OCI-LY1 (cell line): ENCODE data around the gene TUBG2.

Experiments
- H2AFZ ChIP-seq: fragments of 200-600 bp; sonication (generic), shearing (Covaris generic); 2 replicates; pipeline ENCODE4 v1.6.0; 2014; ENCODE audit warnings: antibody characterized with exemption, mild to moderate bottlenecking, low read length
- H3F3A ChIP-seq: fragments of 200-600 bp; sonication (generic), shearing (Covaris generic); 2 replicates; pipeline ENCODE4 v1.6.0; 2014; ENCODE audit warnings: mild to moderate bottlenecking, antibody characterized with exemption, low read length, moderate library complexity; ENCODE audit not compliant: insufficient read depth
- H3K27ac ChIP-seq: fragments of 200-600 bp; sonication (generic); 2 replicates; pipeline ENCODE4 v1.5.1; 2014; ENCODE audit warnings: low read length, mixed run types, mild to moderate bottlenecking, low read depth; ENCODE audit not compliant: poor library complexity, severe bottlenecking
- H3K27me3 ChIP-seq: fragments of 200-600 bp; sonication (generic); 2 replicates; pipeline ENCODE4 v1.6.0; 2014; ENCODE audit warnings: antibody characterized with exemption, mild to moderate bottlenecking, low read length, moderate library complexity; ENCODE audit not compliant: insufficient read depth
- H3K36me3 ChIP-seq: fragments of 200-600 bp; sonication (generic); 2 replicates; pipeline ENCODE4 v1.6.1; 2014; ENCODE audit warnings: mild to moderate bottlenecking, antibody characterized with exemption, low read length, moderate library complexity, mixed read lengths; ENCODE audit not compliant: insufficient read depth
- H3K4me1 ChIP-seq: fragments of 200-600 bp; sonication (generic); 2 replicates; pipeline ENCODE4 v1.5.1; 2014; ENCODE audit warnings: mild to moderate bottlenecking, low read length, moderate library complexity; ENCODE audit not compliant: insufficient read depth, severe bottlenecking
- H3K4me2 ChIP-seq: fragments of 200-600 bp; sonication (generic), shearing (Covaris generic); 2 replicates; pipeline ENCODE4 v1.6.1; 2014; ENCODE audit warnings: low read length
- H3K4me3 ChIP-seq: fragments of 200-600 bp; sonication (generic); 2 replicates; pipeline ENCODE4 v1.5.1; 2014; ENCODE audit warnings: low read length, low read depth, mild to moderate bottlenecking, mixed read lengths; ENCODE audit not compliant: poor library complexity, severe bottlenecking
- H3K79me2 ChIP-seq: fragments of 200-600 bp; shearing (Covaris generic); 2 replicates; pipeline ENCODE4 v1.6.1; 2016; ENCODE audit warnings: mixed run types, low read length, mixed read lengths; ENCODE audit not compliant: insufficient read depth
- H3K9ac ChIP-seq: fragments of 200-600 bp; sonication (generic), shearing (Covaris generic); 2 replicates; pipeline ENCODE4 v1.6.1; 2014; ENCODE audit warnings: mild to moderate bottlenecking, low read length, mixed read lengths
- H3K9me2 ChIP-seq: fragments of 200-600 bp; sonication (generic), shearing (Covaris generic); 2 replicates; pipeline ENCODE4 v1.6.1; 2014; ENCODE audit warnings: low read depth, mild to moderate bottlenecking, low read length, mixed read lengths
- H3K9me3 ChIP-seq: fragments of 200-600 bp; shearing (Covaris generic); 2 replicates; pipeline ENCODE4 v1.6.1; 2014; ENCODE audit warnings: low read length, mixed read lengths
- H4K20me1 ChIP-seq: fragments of 200-600 bp; sonication (generic), shearing (Covaris generic); 2 replicates; pipeline ENCODE4 v1.6.0; 2016; ENCODE audit warnings: mild to moderate bottlenecking, low read length; ENCODE audit not compliant: insufficient read depth
- EZH2 ChIP-seq: fragments of 200-600 bp; sonication (generic), shearing (Covaris generic); IDR thresholded peaks from 2 replicates; pipeline ENCODE4 v1.8.0; 2017; ENCODE audit warnings: borderline replicate concordance, mixed run types, mild to moderate bottlenecking, antibody characterized with exemption, low read length, moderate library complexity, mixed read lengths
- TF ChIP-seq, protein P1 (sequence below): fragments of 200-600 bp; sonication (generic), shearing (Covaris generic); IDR thresholded peaks from 2 replicates; pipeline ENCODE4 v1.5.1; 2017; ENCODE audit warnings: mild to moderate bottlenecking, antibody characterized with exemption, low read length, moderate library complexity, mixed read lengths

The TUBG2 gene

GRCh38 chr17:42629411-42630009, 29.6 kb upstream of the TUBG2 start:
- no peaks in the 10 kb centered on the region for H3F3A ChIP-seq
- H3K9me2 ChIP-seq, result no peaks in the 10 kb centered on the region
- H3K4me3 ChIP-seq, result no peak overlapping the region
- no peak overlapping the region for H3K4me2 ChIP-seq
- H3K27me3 ChIP-seq, result no peaks in the 10 kb centered on the region
- no peaks in the 10 kb centered on the region for H3K9me3 ChIP-seq
- H3K27ac ChIP-seq, result no peak overlapping the region
- H3K79me2 ChIP-seq, result no peaks in the 10 kb centered on the region
- H3K36me3 ChIP-seq, result no peaks in the 10 kb centered on the region
- no peaks in the 10 kb centered on the region for H4K20me1 ChIP-seq
- TF ChIP-seq EZH2, result no peak
- TF ChIP-seq, protein P1, sequence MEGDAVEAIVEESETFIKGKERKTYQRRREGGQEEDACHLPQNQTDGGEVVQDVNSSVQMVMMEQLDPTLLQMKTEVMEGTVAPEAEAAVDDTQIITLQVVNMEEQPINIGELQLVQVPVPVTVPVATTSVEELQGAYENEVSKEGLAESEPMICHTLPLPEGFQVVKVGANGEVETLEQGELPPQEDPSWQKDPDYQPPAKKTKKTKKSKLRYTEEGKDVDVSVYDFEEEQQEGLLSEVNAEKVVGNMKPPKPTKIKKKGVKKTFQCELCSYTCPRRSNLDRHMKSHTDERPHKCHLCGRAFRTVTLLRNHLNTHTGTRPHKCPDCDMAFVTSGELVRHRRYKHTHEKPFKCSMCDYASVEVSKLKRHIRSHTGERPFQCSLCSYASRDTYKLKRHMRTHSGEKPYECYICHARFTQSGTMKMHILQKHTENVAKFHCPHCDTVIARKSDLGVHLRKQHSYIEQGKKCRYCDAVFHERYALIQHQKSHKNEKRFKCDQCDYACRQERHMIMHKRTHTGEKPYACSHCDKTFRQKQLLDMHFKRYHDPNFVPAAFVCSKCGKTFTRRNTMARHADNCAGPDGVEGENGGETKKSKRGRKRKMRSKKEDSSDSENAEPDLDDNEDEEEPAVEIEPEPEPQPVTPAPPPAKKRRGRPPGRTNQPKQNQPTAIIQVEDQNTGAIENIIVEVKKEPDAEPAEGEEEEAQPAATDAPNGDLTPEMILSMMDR, result no peak
- no peak overlapping the region for H2AFZ ChIP-seq
- no peak overlapping the region for H3K9ac ChIP-seq
- no peaks in the 10 kb centered on the region for H3K4me1 ChIP-seq

- H3K4me2 ChIP-seq, result no peak overlapping the region
- peaks cover 3% of the 10 kb centered on the region; the same call in 1 of the 2 replicates for H3K27me3 ChIP-seq
- H3K9me2 ChIP-seq, result no peaks in the 10 kb centered on the region
- no peaks in the 10 kb centered on the region for H4K20me1 ChIP-seq
- TF ChIP-seq EZH2, result no peak
- TF ChIP-seq, protein P1, result no peak
- H3K9me3 ChIP-seq, result no peaks in the 10 kb centered on the region
- no peak overlapping the region for H3K27ac ChIP-seq
- no peak overlapping the region for H2AFZ ChIP-seq
- H3K9ac ChIP-seq, result no peak overlapping the region
- no peaks in the 10 kb centered on the region for H3K4me1 ChIP-seq
- no peaks in the 10 kb centered on the region for H3F3A ChIP-seq
- H3K36me3 ChIP-seq, result no peaks in the 10 kb centered on the region
- H3K79me2 ChIP-seq, result no peaks in the 10 kb centered on the region
- no peak overlapping the region for H3K4me3 ChIP-seq
Observed at GRCh38 chr17:42632949-42633444, 26.1 kb upstream of the TUBG2 start.

GRCh38 chr17:42639525-42640113, 19.5 kb upstream of the TUBG2 start:
- H3K27me3 ChIP-seq, result peaks cover 3% of the 10 kb centered on the region
- no peaks in the 10 kb centered on the region for H3K9me3 ChIP-seq

More at GRCh38 chr17:42639525-42640113, 19.5 kb upstream of the TUBG2 start:
- H3K36me3 ChIP-seq, result no peaks in the 10 kb centered on the region
- TF ChIP-seq, protein P1, result no peak
- no peak for TF ChIP-seq EZH2
- H3K4me1 ChIP-seq, result no peaks in the 10 kb centered on the region
- no peak overlapping the region for H2AFZ ChIP-seq
- H3K4me3 ChIP-seq, result no peak overlapping the region
- no peak overlapping the region for H3K9ac ChIP-seq
- no peaks in the 10 kb centered on the region for H4K20me1 ChIP-seq
- H3F3A ChIP-seq, result no peaks in the 10 kb centered on the region
- no peaks in the 10 kb centered on the region for H3K9me2 ChIP-seq
- H3K4me2 ChIP-seq, result no peak overlapping the region
- H3K79me2 ChIP-seq, result no peaks in the 10 kb centered on the region
- no peak overlapping the region for H3K27ac ChIP-seq
